Glutamatergic neuron (in vitro differentiated cells): ENCODE data around the gene TKT. TPM values are rescaled to one million over a fixed set of nuclear protein-coding genes. Genes with fewer than 3 reads are reported as not detected.
"Not testable (repeated sequence)": the region's sequence is repeated elsewhere in the genome, so short reads cannot be mapped to it uniquely, and the experiment has no call there.

Experiments
- DNase-seq: peaks from one replicate; pipeline ENCODE4 v3.0.0; 2022
- H3K27ac Mint-ChIP-seq: one replicate; pipeline ENCODE4 v1.8.0; 2020; ENCODE audit warnings: mild to moderate bottlenecking, mixed read lengths, inconsistent platforms; ENCODE audit not compliant: unreplicated experiment
- H3K27me3 Mint-ChIP-seq: one replicate; pipeline ENCODE4 v1.8.0; 2020; ENCODE audit warnings: mild to moderate bottlenecking, moderate library complexity, mixed read lengths, inconsistent platforms; ENCODE audit not compliant: unreplicated experiment
- H3K36me3 Mint-ChIP-seq: one replicate; pipeline ENCODE4 v1.8.0; 2020; ENCODE audit warnings: mild to moderate bottlenecking, mixed read lengths, inconsistent platforms; ENCODE audit not compliant: unreplicated experiment
- H3K4me1 Mint-ChIP-seq: one replicate; pipeline ENCODE4 v1.8.0; 2020; ENCODE audit warnings: mild to moderate bottlenecking, low read depth, mixed read lengths, inconsistent platforms; ENCODE audit not compliant: unreplicated experiment
- H3K4me3 Mint-ChIP-seq: one replicate; pipeline ENCODE4 v1.8.0; 2020; ENCODE audit warnings: mild to moderate bottlenecking, mixed read lengths, inconsistent platforms; ENCODE audit not compliant: unreplicated experiment
- H3K9me3 Mint-ChIP-seq: one replicate; pipeline ENCODE4 v1.8.0; 2020; ENCODE audit warnings: mild to moderate bottlenecking, moderate library complexity, mixed read lengths, inconsistent platforms; ENCODE audit not compliant: unreplicated experiment
- CTCF ChIP-seq: fragments of 200-600 bp; sonication (generic); IDR thresholded peaks from one replicate; pipeline ENCODE4 v1.5.0; 2021; ENCODE audit not compliant: partially characterized antibody, unreplicated experiment
- total RNA-seq: library from RNA; stranded (reverse); fragmentation: NEBNext Ultra II Directional; extraction: Animal tissue kit (Norgen Biotek cat#: 25700); gene quantifications from one replicate; pipeline ENCODE4 v1.2.1, GENCODE V29; 2021; ENCODE audit not compliant: unreplicated experiment

The TKT gene
- total RNA-seq, 1 donor from 2014 or later: 265 TPM

GRCh38 chr3:53269888-53270880 is 14.4 kb upstream of the TKT start:
- TF ChIP-seq CTCF: no peak
- H3K27me3 Mint-ChIP-seq: peaks cover 2% of the 10 kb centered on the region
- no peak overlapping the region for H3K4me3 Mint-ChIP-seq
- peak overlapping the region; percentile 68 for H3K27ac Mint-ChIP-seq
- H3K4me1 Mint-ChIP-seq: no peaks in the 10 kb centered on the region
- no peaks in the 10 kb centered on the region for H3K9me3 Mint-ChIP-seq
- peak; percentile 33 for DNase-seq
- H3K36me3 Mint-ChIP-seq: no peaks in the 10 kb centered on the region

- H3K27ac Mint-ChIP-seq, H3K27me3 Mint-ChIP-seq: not testable (repeated sequence)
Measured at GRCh38 chr3:53269193-53269592, 13.4 kb upstream of the TKT start.

GRCh38 chr3:53267766-53268165 is 11.9 kb upstream of the TKT start:
- H3K9me3 Mint-ChIP-seq: no peaks in the 10 kb centered on the region
- no peak overlapping the region for H3K27ac Mint-ChIP-seq
- no peaks in the 10 kb centered on the region for H3K27me3 Mint-ChIP-seq
- DNase-seq: no peak
- no peaks in the 10 kb centered on the region for H3K4me1 Mint-ChIP-seq
- H3K4me3 Mint-ChIP-seq: no peak overlapping the region
- H3K36me3 Mint-ChIP-seq: no peaks in the 10 kb centered on the region
- TF ChIP-seq CTCF: no peak

More at GRCh38 chr3:53269193-53269592, 13.4 kb upstream of the TKT start:
- not testable (repeated sequence) for DNase-seq, H3K4me1 Mint-ChIP-seq, H3K36me3 Mint-ChIP-seq, H3K4me3 Mint-ChIP-seq, H3K9me3 Mint-ChIP-seq

- Mint-ChIP-seq H3K27ac (no peak overlapping the region), H3K4me1 (peaks cover under 1% of the 10 kb centered on the region), H3K9me3 (no peaks in the 10 kb centered on the region), H3K36me3 (no peaks in the 10 kb centered on the region), H3K27me3 (no peaks in the 10 kb centered on the region), H3K4me3 (no peak overlapping the region)
- TF ChIP-seq CTCF: no peak
- DNase-seq: no peak
Measured at GRCh38 chr3:53264718-53265117, 8.9 kb upstream of the TKT start.

GRCh38 chr3:53263907-53264306 is 8.1 kb upstream of the TKT start:
- no peak for DNase-seq
- H3K4me3 Mint-ChIP-seq: no peak overlapping the region
- no peaks in the 10 kb centered on the region for H3K36me3 Mint-ChIP-seq
- H3K9me3 Mint-ChIP-seq: peaks cover 3% of the 10 kb centered on the region
- TF ChIP-seq CTCF: no peak
- H3K27me3 Mint-ChIP-seq: no peaks in the 10 kb centered on the region
- H3K27ac Mint-ChIP-seq: no peak overlapping the region
- H3K4me1 Mint-ChIP-seq: peaks cover 8% of the 10 kb centered on the region
